GM12878 (cell line): ENCODE measurements around the gene LORICRIN. TPM values are rescaled to one million over a fixed set of nuclear protein-coding genes. Genes with fewer than 3 reads are reported as not detected.

Experiments
- ATAC-seq: fragments of 200-7000 bp; cut with Tn5 transposase; 3 replicates; pipeline ENCODE4 v1.9.1; 2020; ENCODE audit warnings: mild to moderate bottlenecking, moderate library complexity
- BruUV-seq: library from RNA; stranded (reverse); fragments of 400-500 nt; replicated peaks from 2 replicates; lab custom pipeline; 2021; lab: Mats Ljungman, UMichigan
- CTCF ChIA-PET: fragments of 300-600 bp; sonication (Branson Sonifier 250); formaldehyde crosslinking; extraction: SDS; loops from one replicate; lab custom pipeline; 2021; ENCODE audit warnings: inconsistent platforms; lab: Yijun Ruan, JAX
- POLR2A ChIA-PET: fragments of 350-600 bp; formaldehyde crosslinking; extraction: SDS; loops from one replicate; lab custom pipeline; 2021; ENCODE audit warnings: inconsistent platforms; lab: Charles Lee
- RAD21 ChIA-PET: fragments of 300-600 bp; sonication (Branson Sonifier 250); formaldehyde crosslinking; loops from one replicate; lab custom pipeline; 2023; ENCODE audit warnings: antibody characterized with exemption; ENCODE audit not compliant: unreplicated experiment; lab: Charles Lee
- SMC1A ChIA-PET: fragments of 300-600 bp; sonication (Branson Sonifier 250); formaldehyde crosslinking; loops from one replicate; lab custom pipeline; 2023; ENCODE audit not compliant: unreplicated experiment, uncharacterized antibody; lab: Charles Lee
- DNase-seq: peaks from one replicate; pipeline ENCODE4 v3.0.0-alpha.2; 2011; ENCODE audit warnings: low read depth, low spot score
- FAIRE-seq: peaks from 3 replicates; lab custom pipeline; 2011; peaks lifted over from hg19 to GRCh38; lab: Jason Lieb, UNC
- H2AFZ ChIP-seq: 2 replicates; pipeline ENCODE4 v1.6.0; 2011; ENCODE audit warnings: low read depth, low read length, control low read depth; ENCODE audit not compliant: control insufficient read depth
- H3K27ac ChIP-seq: 2 replicates; pipeline ENCODE4 v1.5.1; 2011; ENCODE audit warnings: control low read depth; ENCODE audit not compliant: control insufficient read depth, insufficient read depth
- H3K27me3 ChIP-seq, 2 experiments: replicated peaks in 1 of 2; 2 replicates each; pipeline versions ENCODE4 v1.6.0 to v1.6.1; 2011; ENCODE audit warnings: low read length in 1 of 2; ENCODE audit not compliant: control insufficient read depth in 2 of 2, insufficient read depth in 2 of 2
- H3K36me3 ChIP-seq, 2 experiments: 2 replicates each; pipeline ENCODE4 v1.5.1; 2011; ENCODE audit warnings: low read length in 1 of 2; ENCODE audit not compliant: control insufficient read depth in 2 of 2, insufficient read depth in 2 of 2
- H3K4me1 ChIP-seq: 2 replicates; pipeline ENCODE4 v1.6.1; 2011; ENCODE audit warnings: mild to moderate bottlenecking, low read length, moderate library complexity, mixed read lengths; ENCODE audit not compliant: control insufficient read depth, insufficient read depth
- H3K4me2 ChIP-seq: 2 replicates; pipeline ENCODE4 v1.6.0; 2011; ENCODE audit warnings: control low read depth; ENCODE audit not compliant: control insufficient read depth, insufficient read depth
- H3K4me3 ChIP-seq: fragments of 200-600 bp; sonication (generic); 2 replicates; pipeline ENCODE4 v1.5.1; 2016
- H3K79me2 ChIP-seq: 2 replicates; pipeline ENCODE4 v1.6.0; 2011; ENCODE audit warnings: low read length; ENCODE audit not compliant: control insufficient read depth, insufficient read depth
- H3K9ac ChIP-seq: 2 replicates; pipeline ENCODE4 v1.8.0; 2011; ENCODE audit warnings: low read length, control low read depth, mixed read lengths; ENCODE audit not compliant: control insufficient read depth, insufficient read depth
- H3K9me3 ChIP-seq: replicated peaks from 3 replicates; pipeline ENCODE4 v1.5.1; 2011; ENCODE audit warnings: mild to moderate bottlenecking, low read length; ENCODE audit not compliant: control insufficient read depth, insufficient read depth
- H4K20me1 ChIP-seq: 2 replicates; pipeline ENCODE4 v1.6.0; 2011; ENCODE audit not compliant: control insufficient read depth, insufficient read depth
- MEF2B ChIP-seq: fragments of 450-650 bp; IDR thresholded peaks from 2 replicates; pipeline ENCODE4 v1.6.1; 2018; ENCODE audit warnings: mild to moderate bottlenecking, moderate library complexity; ENCODE audit not compliant: partially characterized antibody, poor library complexity, severe bottlenecking
- RCOR1 ChIP-seq: conservative IDR thresholded peaks from 2 replicates; pipeline ENCODE4 v1.6.1; 2012; ENCODE audit warnings: low read depth, low read length, improper control_type of control experiment
- SIN3A ChIP-seq: IDR thresholded peaks from 2 replicates; pipeline ENCODE4 v1.6.1; 2012; ENCODE audit warnings: low read depth, low read length, improper control_type of control experiment
- SMARCA5 ChIP-seq: fragments of 450-650 bp; IDR thresholded peaks from 2 replicates; pipeline ENCODE4 v1.6.1; 2017; ENCODE audit warnings: mild to moderate bottlenecking
- SREBF1 ChIP-seq: IDR thresholded peaks from 2 replicates; pipeline ENCODE4 v1.6.1; 2012; ENCODE audit warnings: mild to moderate bottlenecking, low read length
- TBL1XR1 ChIP-seq: IDR thresholded peaks from 2 replicates; pipeline ENCODE4 v1.6.1; 2012; ENCODE audit warnings: low read depth, low read length, improper control_type of control experiment
- WRNIP1 ChIP-seq: IDR thresholded peaks from 2 replicates; pipeline ENCODE4 v1.6.1; 2011; ENCODE audit warnings: low read depth, low read length, improper control_type of control experiment, borderline replicate concordance
- ZNF384 ChIP-seq: IDR thresholded peaks from 2 replicates; pipeline ENCODE4 v1.6.1; 2012; ENCODE audit warnings: low read depth, mild to moderate bottlenecking, low read length, improper control_type of control experiment, borderline replicate concordance
- WGBS: methylation state at CpG from one replicate; pipeline ENCODE4 v1.1.6; 2016; ENCODE audit warnings: low lambda C conversion rate; ENCODE audit not compliant: insufficient replicate concordance, insufficient coverage; ENCODE audit errors: missing lambda C conversion rate; 5-methylcytosine and 5-hydroxymethylcytosine counted together
- in situ Hi-C: fragments of 300-500 bp; cut with MboI; formaldehyde crosslinking; loops from 9 replicates; pipeline ENCODE4 v1.14.3; 2018; ENCODE audit warnings: mixed read lengths
- intact Hi-C: fragments of 100-400 bp; cut with micrococcal nuclease; formaldehyde crosslinking; loops from one replicate; pipeline ENCODE4 v1.14.2; 2022; ENCODE audit not compliant: unreplicated experiment
- polyA plus RNA-seq, 11 experiments: library from polyadenylated mRNA; depleted of rRNA in 4 of 11; unstranded in 6 of 11; stranded (reverse) in 5 of 11; fragments of >200 nt; fragmentation: Nextera tagmentation in 4 of 11; fragmentation: Illumina TruSeq in 1 of 11; extraction: Ambion mirVana in 4 of 11; extraction: Trizol in 1 of 11; gene quantifications; 1 replicate in 1 of 11; 2 replicates in 10 of 11; pipeline versions ENCODE4 v1.2.1 to v1.2.3, GENCODE V29; 2011 to 2016; ENCODE audit warnings: inconsistent platforms in 2 of 11, missing spikeins in 2 of 11, low read depth in 1 of 11
- total RNA-seq, 4 experiments: library from RNA; depleted of rRNA in 3 of 4; stranded (reverse); fragments of >200 nt in 3 of 4; fragmentation: Illumina TruSeq in 1 of 4; extraction: Trizol in 1 of 4; gene quantifications; 2 replicates each; pipeline versions ENCODE4 v1.2.1 to v1.2.3, GENCODE V29; 2013 to 2021
- TF ChIP-seq, protein P1 (sequence below): fragments of 450-650 bp; IDR thresholded peaks from 2 replicates; pipeline ENCODE4 v1.6.1; 2018; ENCODE audit warnings: borderline replicate concordance, mild to moderate bottlenecking; ENCODE audit not compliant: partially characterized antibody
- TF ChIP-seq, protein P2 (sequence below): IDR thresholded peaks from 2 replicates; pipeline ENCODE4 v1.6.1; 2012; ENCODE audit warnings: mild to moderate bottlenecking, low read depth, low read length
- TF ChIP-seq, protein P3 (sequence below): IDR thresholded peaks from 2 replicates; pipeline ENCODE4 v1.6.1; 2012; ENCODE audit warnings: low read depth, low read length, improper control_type of control experiment
- TF ChIP-seq, protein P4 (sequence below): fragments of 450-650 bp; IDR thresholded peaks from 2 replicates; pipeline ENCODE4 v1.6.1; 2017; ENCODE audit warnings: mild to moderate bottlenecking, low read depth, inconsistent platforms; ENCODE audit not compliant: poor library complexity, severe bottlenecking

LORICRIN gene
- total and polyA plus RNA-seq, 10 of the 15 experiments (the other 5 are each of a cell fraction or from before 2014, with no cell fraction given) = 0.06 to 0.37 TPM; not detected in 8

DNA sequence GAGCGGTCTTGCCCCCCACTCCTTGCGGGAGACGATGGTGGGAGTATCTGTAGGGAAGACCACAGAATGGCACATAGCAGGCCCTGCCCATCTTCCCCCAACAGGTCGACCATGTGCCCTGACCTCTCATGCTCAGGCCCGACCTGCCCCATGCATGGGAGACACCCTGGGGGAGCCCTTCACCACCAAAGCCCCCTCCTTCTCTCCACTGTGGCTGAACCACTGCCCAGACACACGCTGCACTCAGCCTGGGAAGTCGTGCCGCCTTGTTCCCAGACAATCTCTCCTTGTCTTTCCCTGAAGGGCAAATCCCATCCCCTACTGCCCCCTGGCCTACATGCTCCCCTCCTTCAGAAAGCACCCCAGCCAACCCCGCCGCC, 47.7 kb downstream of the LORICRIN start (continued):
- TF ChIP-seq, protein P1, sequence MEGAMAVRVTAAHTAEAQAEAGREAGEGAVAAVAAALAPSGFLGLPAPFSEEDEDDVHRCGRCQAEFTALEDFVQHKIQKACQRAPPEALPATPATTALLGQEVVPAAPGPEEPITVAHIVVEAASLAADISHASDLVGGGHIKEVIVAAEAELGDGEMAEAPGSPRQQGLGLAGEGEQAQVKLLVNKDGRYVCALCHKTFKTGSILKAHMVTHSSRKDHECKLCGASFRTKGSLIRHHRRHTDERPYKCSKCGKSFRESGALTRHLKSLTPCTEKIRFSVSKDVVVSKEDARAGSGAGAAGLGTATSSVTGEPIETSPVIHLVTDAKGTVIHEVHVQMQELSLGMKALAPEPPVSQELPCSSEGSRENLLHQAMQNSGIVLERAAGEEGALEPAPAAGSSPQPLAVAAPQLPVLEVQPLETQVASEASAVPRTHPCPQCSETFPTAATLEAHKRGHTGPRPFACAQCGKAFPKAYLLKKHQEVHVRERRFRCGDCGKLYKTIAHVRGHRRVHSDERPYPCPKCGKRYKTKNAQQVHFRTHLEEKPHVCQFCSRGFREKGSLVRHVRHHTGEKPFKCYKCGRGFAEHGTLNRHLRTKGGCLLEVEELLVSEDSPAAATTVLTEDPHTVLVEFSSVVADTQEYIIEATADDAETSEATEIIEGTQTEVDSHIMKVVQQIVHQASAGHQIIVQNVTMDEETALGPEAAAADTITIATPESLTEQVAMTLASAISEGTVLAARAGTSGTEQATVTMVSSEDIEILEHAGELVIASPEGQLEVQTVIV = no peak
- TF ChIP-seq ZNF384 = no peak

DNA sequence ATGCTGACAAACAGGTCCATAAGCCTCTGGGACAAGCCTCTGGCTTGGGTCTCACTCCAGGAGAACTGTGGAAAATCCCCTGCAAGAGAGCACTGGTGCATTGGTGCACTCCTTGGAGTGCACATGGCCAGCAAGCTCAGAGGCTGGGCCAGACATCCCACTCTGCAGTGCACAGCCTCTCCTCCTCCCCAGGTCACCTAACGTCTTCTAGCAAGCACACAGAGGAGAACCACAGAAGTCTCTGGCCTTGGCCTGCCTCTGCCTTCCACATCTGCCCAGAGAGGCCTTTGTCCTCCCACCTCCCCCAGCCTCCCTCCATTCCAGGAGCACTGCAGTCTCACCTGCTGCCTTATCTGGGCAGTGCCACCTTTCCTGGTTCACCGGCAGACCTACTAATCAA, 49.1 kb downstream of the LORICRIN start:
- H3K27me3 ChIP-seq = no peaks in the 10 kb centered on the region; a peak in 1 of 4 replicates
- no TSS peak for BruUV-seq
- TF ChIP-seq, protein P2, sequence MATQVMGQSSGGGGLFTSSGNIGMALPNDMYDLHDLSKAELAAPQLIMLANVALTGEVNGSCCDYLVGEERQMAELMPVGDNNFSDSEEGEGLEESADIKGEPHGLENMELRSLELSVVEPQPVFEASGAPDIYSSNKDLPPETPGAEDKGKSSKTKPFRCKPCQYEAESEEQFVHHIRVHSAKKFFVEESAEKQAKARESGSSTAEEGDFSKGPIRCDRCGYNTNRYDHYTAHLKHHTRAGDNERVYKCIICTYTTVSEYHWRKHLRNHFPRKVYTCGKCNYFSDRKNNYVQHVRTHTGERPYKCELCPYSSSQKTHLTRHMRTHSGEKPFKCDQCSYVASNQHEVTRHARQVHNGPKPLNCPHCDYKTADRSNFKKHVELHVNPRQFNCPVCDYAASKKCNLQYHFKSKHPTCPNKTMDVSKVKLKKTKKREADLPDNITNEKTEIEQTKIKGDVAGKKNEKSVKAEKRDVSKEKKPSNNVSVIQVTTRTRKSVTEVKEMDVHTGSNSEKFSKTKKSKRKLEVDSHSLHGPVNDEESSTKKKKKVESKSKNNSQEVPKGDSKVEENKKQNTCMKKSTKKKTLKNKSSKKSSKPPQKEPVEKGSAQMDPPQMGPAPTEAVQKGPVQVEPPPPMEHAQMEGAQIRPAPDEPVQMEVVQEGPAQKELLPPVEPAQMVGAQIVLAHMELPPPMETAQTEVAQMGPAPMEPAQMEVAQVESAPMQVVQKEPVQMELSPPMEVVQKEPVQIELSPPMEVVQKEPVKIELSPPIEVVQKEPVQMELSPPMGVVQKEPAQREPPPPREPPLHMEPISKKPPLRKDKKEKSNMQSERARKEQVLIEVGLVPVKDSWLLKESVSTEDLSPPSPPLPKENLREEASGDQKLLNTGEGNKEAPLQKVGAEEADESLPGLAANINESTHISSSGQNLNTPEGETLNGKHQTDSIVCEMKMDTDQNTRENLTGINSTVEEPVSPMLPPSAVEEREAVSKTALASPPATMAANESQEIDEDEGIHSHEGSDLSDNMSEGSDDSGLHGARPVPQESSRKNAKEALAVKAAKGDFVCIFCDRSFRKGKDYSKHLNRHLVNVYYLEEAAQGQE = no peak
- TF ChIP-seq, protein P3, sequence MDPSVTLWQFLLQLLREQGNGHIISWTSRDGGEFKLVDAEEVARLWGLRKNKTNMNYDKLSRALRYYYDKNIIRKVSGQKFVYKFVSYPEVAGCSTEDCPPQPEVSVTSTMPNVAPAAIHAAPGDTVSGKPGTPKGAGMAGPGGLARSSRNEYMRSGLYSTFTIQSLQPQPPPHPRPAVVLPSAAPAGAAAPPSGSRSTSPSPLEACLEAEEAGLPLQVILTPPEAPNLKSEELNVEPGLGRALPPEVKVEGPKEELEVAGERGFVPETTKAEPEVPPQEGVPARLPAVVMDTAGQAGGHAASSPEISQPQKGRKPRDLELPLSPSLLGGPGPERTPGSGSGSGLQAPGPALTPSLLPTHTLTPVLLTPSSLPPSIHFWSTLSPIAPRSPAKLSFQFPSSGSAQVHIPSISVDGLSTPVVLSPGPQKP = no peak
- no peak for TF ChIP-seq SIN3A
- TF ChIP-seq SREBF1 = no peak
- TF ChIP-seq TBL1XR1 = no peak
- TF ChIP-seq MEF2B = no peak
- TF ChIP-seq SMARCA5 = no peak
- no peak for TF ChIP-seq RCOR1
- TF ChIP-seq, protein P4, sequence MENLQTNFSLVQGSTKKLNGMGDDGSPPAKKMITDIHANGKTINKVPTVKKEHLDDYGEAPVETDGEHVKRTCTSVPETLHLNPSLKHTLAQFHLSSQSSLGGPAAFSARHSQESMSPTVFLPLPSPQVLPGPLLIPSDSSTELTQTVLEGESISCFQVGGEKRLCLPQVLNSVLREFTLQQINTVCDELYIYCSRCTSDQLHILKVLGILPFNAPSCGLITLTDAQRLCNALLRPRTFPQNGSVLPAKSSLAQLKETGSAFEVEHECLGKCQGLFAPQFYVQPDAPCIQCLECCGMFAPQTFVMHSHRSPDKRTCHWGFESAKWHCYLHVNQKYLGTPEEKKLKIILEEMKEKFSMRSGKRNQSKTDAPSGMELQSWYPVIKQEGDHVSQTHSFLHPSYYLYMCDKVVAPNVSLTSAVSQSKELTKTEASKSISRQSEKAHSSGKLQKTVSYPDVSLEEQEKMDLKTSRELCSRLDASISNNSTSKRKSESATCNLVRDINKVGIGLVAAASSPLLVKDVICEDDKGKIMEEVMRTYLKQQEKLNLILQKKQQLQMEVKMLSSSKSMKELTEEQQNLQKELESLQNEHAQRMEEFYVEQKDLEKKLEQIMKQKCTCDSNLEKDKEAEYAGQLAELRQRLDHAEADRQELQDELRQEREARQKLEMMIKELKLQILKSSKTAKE = no peak
- TF ChIP-seq WRNIP1 = no peak
- TF ChIP-seq, all 136 proteins: peak for 0
- WGBS = 50% methylated on average over 2 of the region's 2 CpGs
- DNase-seq = no peak
- POLR2A ChIA-PET = no interaction called here
- intact Hi-C loops = no loop called here
- Histone ChIP-seq H3K4me3 (no peak overlapping the region), H3K79me2 (no peaks in the 10 kb centered on the region), H4K20me1 (no peaks in the 10 kb centered on the region), H3K9me3 (no peaks in the 10 kb centered on the region; the same call in 2 of the 3 replicates), H3K36me3 (no peaks in the 10 kb centered on the region), H3K27ac (no peak overlapping the region), H3K9ac (no peak overlapping the region), H2AFZ (no peak overlapping the region), H3K4me1 (no peaks in the 10 kb centered on the region), H3K4me2 (no peak overlapping the region)
- RAD21 ChIA-PET = no interaction called here
- in situ Hi-C loops = no loop called here
- ATAC-seq = no peak
- FAIRE-seq = no peak
- CTCF ChIA-PET = no interaction called here
- SMC1A ChIA-PET = interaction anchor here (1.1 kb wide), 1 partner anchor 75 kb away, joined by 3 read pairs; no protein-coding TSS in a partner anchor
